Astrocyte (in vitro differentiated cells and primary cell): ENCODE data around the gene SSX4.
"Not testable (repeated sequence)": the region's sequence is repeated elsewhere in the genome, so short reads cannot be mapped to it uniquely, and the experiment has no call there.

Source experiments
- EZH2 ChIP-seq: IDR thresholded peaks from 2 replicates; pipeline ENCODE4 v1.6.1; 2012; ENCODE audit warnings: mild to moderate bottlenecking, low read length, inconsistent platforms; ENCODE audit not compliant: insufficient read depth
- TF ChIP-seq, protein P1 (sequence below): IDR thresholded peaks from 2 replicates; pipeline ENCODE4 v1.5.1; 2011; ENCODE audit warnings: low read depth, mild to moderate bottlenecking, inconsistent platforms, low read length, moderate library complexity; ENCODE audit not compliant: insufficient read depth

DNA sequence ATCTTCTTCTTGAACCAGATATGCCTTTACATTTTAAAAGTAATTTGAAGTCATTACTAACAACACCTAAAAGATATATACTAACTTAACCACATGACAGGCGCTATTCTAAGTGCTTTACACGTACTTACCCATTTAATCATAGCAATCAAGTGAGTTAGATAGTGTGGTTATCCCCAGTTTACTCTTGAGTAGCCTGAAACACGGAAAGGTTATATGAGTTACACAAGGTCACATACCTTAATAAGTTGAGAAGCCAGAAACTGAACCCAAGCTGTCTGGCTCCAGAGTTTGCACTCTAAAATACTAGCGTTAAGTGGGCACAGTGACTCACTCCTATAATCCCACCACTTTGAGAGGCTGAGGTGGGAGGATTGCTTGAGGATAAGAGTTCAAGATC, 46.8 kb downstream of the SSX4 start:
- TF ChIP-seq, protein P1, sequence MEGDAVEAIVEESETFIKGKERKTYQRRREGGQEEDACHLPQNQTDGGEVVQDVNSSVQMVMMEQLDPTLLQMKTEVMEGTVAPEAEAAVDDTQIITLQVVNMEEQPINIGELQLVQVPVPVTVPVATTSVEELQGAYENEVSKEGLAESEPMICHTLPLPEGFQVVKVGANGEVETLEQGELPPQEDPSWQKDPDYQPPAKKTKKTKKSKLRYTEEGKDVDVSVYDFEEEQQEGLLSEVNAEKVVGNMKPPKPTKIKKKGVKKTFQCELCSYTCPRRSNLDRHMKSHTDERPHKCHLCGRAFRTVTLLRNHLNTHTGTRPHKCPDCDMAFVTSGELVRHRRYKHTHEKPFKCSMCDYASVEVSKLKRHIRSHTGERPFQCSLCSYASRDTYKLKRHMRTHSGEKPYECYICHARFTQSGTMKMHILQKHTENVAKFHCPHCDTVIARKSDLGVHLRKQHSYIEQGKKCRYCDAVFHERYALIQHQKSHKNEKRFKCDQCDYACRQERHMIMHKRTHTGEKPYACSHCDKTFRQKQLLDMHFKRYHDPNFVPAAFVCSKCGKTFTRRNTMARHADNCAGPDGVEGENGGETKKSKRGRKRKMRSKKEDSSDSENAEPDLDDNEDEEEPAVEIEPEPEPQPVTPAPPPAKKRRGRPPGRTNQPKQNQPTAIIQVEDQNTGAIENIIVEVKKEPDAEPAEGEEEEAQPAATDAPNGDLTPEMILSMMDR = not testable (repeated sequence)
- not testable (repeated sequence) for TF ChIP-seq EZH2
